Activated T-cell treated with anti-CD3 and anti-CD28 coated beads, Interleukin-2, amount 50 U/mL, for 24 hours (primary cell): ENCODE results near the gene PRKACA.
A peak's percentile ranks its signal among the peaks of the same experiment; 100 is the strongest.

Experiments
- DNase-seq: peaks from one replicate; pipeline ENCODE4 v3.0.0-alpha.2; 2020
- H3K27ac Mint-ChIP-seq: 2 replicates; pipeline ENCODE4 v1.8.0; 2020; ENCODE audit warnings: mild to moderate bottlenecking, mixed read lengths
- H3K27me3 Mint-ChIP-seq: 2 replicates; pipeline ENCODE4 v1.8.0; 2020; ENCODE audit warnings: mixed read lengths
- H3K36me3 Mint-ChIP-seq: 2 replicates; pipeline ENCODE4 v1.8.0; 2020; ENCODE audit warnings: low read depth, mixed read lengths
- H3K4me1 Mint-ChIP-seq: 2 replicates; pipeline ENCODE4 v1.8.0; 2020; ENCODE audit warnings: low read depth, mixed read lengths
- H3K4me3 Mint-ChIP-seq: 2 replicates; pipeline ENCODE4 v1.8.0; 2020; ENCODE audit warnings: mild to moderate bottlenecking, moderate library complexity, mixed read lengths
- H3K9me3 Mint-ChIP-seq: 2 replicates; pipeline ENCODE4 v1.8.0; 2020; ENCODE audit warnings: mixed read lengths

Gene PRKACA

GRCh38 chr19:14085309-14085995 is 32.1 kb downstream of the PRKACA start, which contains the start of gene C19orf67:
C19orf67 (minus strand) TSS chr19:14085783; CDS start chr19:14085627, 156 bp downstream.
- Mint-ChIP-seq H3K36me3 (peaks cover 38% of the 10 kb centered on the region), H3K9me3 (no peaks in the 10 kb centered on the region), H3K27me3 (no peaks in the 10 kb centered on the region), H3K4me3 (no peak within 1 kb of the TSS), H3K4me1 (peaks cover 28% of the 10 kb centered on the region), H3K27ac (peak within 1 kb of the TSS; percentile 17)
- DNase-seq, result no peak

DNA sequence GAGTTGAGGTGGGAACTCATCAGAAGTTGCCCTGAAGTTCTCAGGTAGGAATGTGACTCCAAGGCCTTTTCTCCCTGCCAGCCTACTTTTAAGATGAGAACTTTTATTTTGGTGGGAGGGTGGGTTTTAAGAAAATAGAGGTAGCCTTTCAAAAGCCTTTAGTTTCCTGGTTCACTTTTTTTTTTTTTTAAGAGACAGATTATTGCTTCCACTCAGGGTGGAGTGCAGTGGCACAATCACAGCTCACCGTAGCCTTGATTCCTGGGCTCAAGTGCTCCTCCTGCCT is 34.9 kb downstream of the PRKACA start:
- H3K27ac Mint-ChIP-seq, result no peak overlapping the region
- H3K9me3 Mint-ChIP-seq, result no peaks in the 10 kb centered on the region
- peaks cover 19% of the 10 kb centered on the region for H3K4me1 Mint-ChIP-seq
- peak overlapping the region; percentile 5 for H3K4me3 Mint-ChIP-seq
- peaks cover 19% of the 10 kb centered on the region for H3K36me3 Mint-ChIP-seq
- DNase-seq, result no peak
- no peaks in the 10 kb centered on the region for H3K27me3 Mint-ChIP-seq

GRCh38 chr19:14081797-14082674 is 35.5 kb downstream of the PRKACA start:
- DNase-seq, result no peak
- H3K27me3 Mint-ChIP-seq, result no peaks in the 10 kb centered on the region

GRCh38 chr19:14080887-14081796 is 36.4 kb downstream of the PRKACA start:
- Mint-ChIP-seq H3K27me3 (no peaks in the 10 kb centered on the region), H3K36me3 (peaks cover 6% of the 10 kb centered on the region), H3K4me3 (peak overlapping the region; percentile 89), H3K27ac (peak overlapping the region; percentile 94), H3K9me3 (no peaks in the 10 kb centered on the region), H3K4me1 (peaks cover 19% of the 10 kb centered on the region)
- DNase-seq, result peak; percentile 99

More at GRCh38 chr19:14081797-14082674, 35.5 kb downstream of the PRKACA start:
- Mint-ChIP-seq H3K4me1 (peaks cover 19% of the 10 kb centered on the region), H3K27ac (peak overlapping the region; percentile 94), H3K4me3 (peak overlapping the region; percentile 89), H3K9me3 (no peaks in the 10 kb centered on the region), H3K36me3 (peaks cover 15% of the 10 kb centered on the region)

DNA sequence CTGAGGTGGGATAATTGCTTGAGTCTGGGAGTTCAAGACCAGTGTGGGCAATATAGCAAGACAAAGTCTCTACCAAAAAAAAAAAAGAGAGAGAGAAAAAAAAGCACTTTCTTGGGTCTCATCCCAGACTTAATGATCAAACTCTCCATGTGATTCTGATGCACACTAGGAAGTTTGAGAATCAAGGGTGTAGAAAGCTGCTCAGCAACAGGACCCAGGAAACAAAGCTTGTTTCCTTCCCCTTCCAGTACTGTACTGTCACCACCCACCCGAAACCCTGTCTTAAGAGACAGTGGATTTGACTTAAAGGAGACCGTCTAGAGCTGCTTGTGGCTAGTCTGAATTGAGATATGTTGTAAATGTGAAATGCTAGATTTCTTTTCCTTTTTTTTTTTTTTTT is 39.2 kb downstream of the PRKACA start:
- Mint-ChIP-seq H3K27ac (no peak overlapping the region), H3K27me3 (no peaks in the 10 kb centered on the region)

GRCh38 chr19:14073925-14074838 is 43.4 kb downstream of the PRKACA start:
- peak; percentile 46 for DNase-seq
- Mint-ChIP-seq H3K9me3 (no peaks in the 10 kb centered on the region), H3K36me3 (peaks cover 4% of the 10 kb centered on the region), H3K4me1 (peaks cover 26% of the 10 kb centered on the region), H3K4me3 (peak overlapping the region; percentile 84), H3K27me3 (peaks cover 3% of the 10 kb centered on the region), H3K27ac (peak overlapping the region; percentile 47)

More for the DNA sequence above, 39.2 kb downstream of the PRKACA start:
- peaks cover 7% of the 10 kb centered on the region for H3K36me3 Mint-ChIP-seq
- no peak for DNase-seq
- no peaks in the 10 kb centered on the region for H3K9me3 Mint-ChIP-seq
- no peak overlapping the region for H3K4me3 Mint-ChIP-seq
- peaks cover 34% of the 10 kb centered on the region for H3K4me1 Mint-ChIP-seq

GRCh38 chr19:14073261-14073924 is 44.2 kb downstream of the PRKACA start:
- Mint-ChIP-seq H3K4me1 (peaks cover 26% of the 10 kb centered on the region), H3K4me3 (peak overlapping the region; percentile 84), H3K27ac (no peak overlapping the region), H3K36me3 (peaks cover 4% of the 10 kb centered on the region), H3K27me3 (peaks cover 3% of the 10 kb centered on the region), H3K9me3 (no peaks in the 10 kb centered on the region)
- peak; percentile 88 for DNase-seq

GRCh38 chr19:14072535-14073260 is 44.9 kb downstream of the PRKACA start, which contains the start of gene MISP3:
MISP3 (plus strand) TSS chr19:14072786; CDS start chr19:14073310, 524 bp downstream.
- H3K4me1 Mint-ChIP-seq, result peaks cover 26% of the 10 kb centered on the region
- H3K36me3 Mint-ChIP-seq, result peaks cover 4% of the 10 kb centered on the region
- peak; percentile 67 for DNase-seq
- peak within 1 kb of the TSS; percentile 84 for H3K4me3 Mint-ChIP-seq
- no peaks in the 10 kb centered on the region for H3K9me3 Mint-ChIP-seq
- no peak within 1 kb of the TSS for H3K27ac Mint-ChIP-seq
- peaks cover 3% of the 10 kb centered on the region for H3K27me3 Mint-ChIP-seq

- H3K27ac Mint-ChIP-seq, result no peak overlapping the region
- H3K4me3 Mint-ChIP-seq, result no peak overlapping the region
- peaks cover 4% of the 10 kb centered on the region for H3K36me3 Mint-ChIP-seq
Observed at GRCh38 chr19:14070268-14071050, 47.1 kb downstream of the PRKACA start.

GRCh38 chr19:14066134-14066533 is 51.4 kb downstream of the PRKACA start:
- no peak for DNase-seq
- Mint-ChIP-seq H3K4me3 (no peak overlapping the region), H3K27me3 (peaks cover 3% of the 10 kb centered on the region), H3K9me3 (no peaks in the 10 kb centered on the region), H3K4me1 (no peaks in the 10 kb centered on the region), H3K27ac (no peak overlapping the region), H3K36me3 (no peaks in the 10 kb centered on the region)

More at GRCh38 chr19:14070268-14071050, 47.1 kb downstream of the PRKACA start:
- H3K9me3 Mint-ChIP-seq, result no peaks in the 10 kb centered on the region
- no peak for DNase-seq
- H3K27me3 Mint-ChIP-seq, result peaks cover 3% of the 10 kb centered on the region
- peaks cover 26% of the 10 kb centered on the region for H3K4me1 Mint-ChIP-seq

DNA sequence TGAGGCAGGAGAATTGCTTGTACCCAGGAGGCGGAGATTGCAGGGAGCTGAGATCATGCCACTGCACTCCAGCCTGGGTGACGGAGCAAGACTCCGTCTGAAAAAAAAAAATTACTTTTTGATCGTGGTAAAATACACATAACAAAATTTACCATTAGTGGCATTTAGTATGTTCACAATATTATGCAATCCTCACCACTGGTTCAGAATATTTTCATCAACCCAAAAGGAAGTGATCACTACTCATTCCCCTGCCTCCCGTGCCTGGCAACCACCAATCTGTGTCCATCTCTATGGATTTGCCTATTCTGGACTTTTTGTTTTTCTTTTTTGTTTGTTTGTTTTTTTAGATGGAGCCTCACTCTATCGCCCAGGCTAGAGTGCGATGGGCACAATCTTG is 54.5 kb downstream of the PRKACA start:
- no peak for DNase-seq
- no peak overlapping the region for H3K4me3 Mint-ChIP-seq
- H3K36me3 Mint-ChIP-seq, result no peaks in the 10 kb centered on the region
- no peaks in the 10 kb centered on the region for H3K9me3 Mint-ChIP-seq
- H3K27ac Mint-ChIP-seq, result no peak overlapping the region
- H3K27me3 Mint-ChIP-seq, result peaks cover 30% of the 10 kb centered on the region
- peaks cover 11% of the 10 kb centered on the region for H3K4me1 Mint-ChIP-seq

DNA sequence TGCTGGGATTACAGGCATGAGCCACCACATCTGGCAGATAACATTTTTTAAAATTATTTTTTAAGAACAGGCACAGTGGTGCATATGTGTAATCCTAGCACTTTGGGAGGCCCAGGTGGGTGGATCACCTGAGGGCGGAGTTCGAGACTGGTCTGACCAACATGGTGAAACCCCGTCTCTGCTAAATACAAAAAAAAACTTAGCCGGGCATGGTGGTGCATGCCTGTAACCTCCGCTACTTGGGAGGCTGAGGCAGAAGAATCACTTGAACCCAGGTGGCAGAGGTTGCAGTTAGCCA is 55.1 kb downstream of the PRKACA start:
- H3K27ac Mint-ChIP-seq, result no peak overlapping the region
- peaks cover 15% of the 10 kb centered on the region for H3K4me1 Mint-ChIP-seq
- H3K4me3 Mint-ChIP-seq, result no peak overlapping the region
- H3K27me3 Mint-ChIP-seq, result peaks cover 36% of the 10 kb centered on the region
- DNase-seq, result no peak
- H3K9me3 Mint-ChIP-seq, result no peaks in the 10 kb centered on the region
- no peaks in the 10 kb centered on the region for H3K36me3 Mint-ChIP-seq
